ENCODE results near the gene PFDN1. TPM values are rescaled to one million over a fixed set of nuclear protein-coding genes. Genes with fewer than 3 reads are reported as not detected.

Gene PFDN1
- total and polyA plus RNA-seq, 3 donors from 2014 or later: 62.4 to 185 (median 156) TPM

GRCh38 chr5:140256726-140257125, 46.2 kb downstream of the PFDN1 start:
- Histone ChIP-seq H3K27ac (no peak overlapping the region), H3K4me1 (peaks cover 8% of the 10 kb centered on the region), H3K9me3 (no peaks in the 10 kb centered on the region), H3K27me3 (no peaks in the 10 kb centered on the region), H3K4me3 (no peak overlapping the region), H3K36me3 (ENCODE audit: low read depth, missing control alignments) (no peaks in the 10 kb centered on the region)
- TF ChIP-seq POLR2A (IDR thresholded peaks at IDR 0.05) (no peak), CTCF (IDR thresholded peaks at IDR 0.05) (no peak)
- 93 to 94% methylated on average over 6 of the region's 6 CpGs for WGBS, 2 donors
- intact Hi-C loops (cut with DNase I; ENCODE audit: low total_unique reads): no loop called here
- no peak for DNase-seq

- TF ChIP-seq POLR2A (IDR thresholded peaks at IDR 0.05) (no peak), CTCF (IDR thresholded peaks at IDR 0.05) (no peak)
- Histone ChIP-seq H3K27me3 (no peaks in the 10 kb centered on the region), H3K4me1 (no peaks in the 10 kb centered on the region), H3K9me3 (no peaks in the 10 kb centered on the region), H3K4me3 (no peak overlapping the region), H3K27ac (no peak overlapping the region), H3K36me3 (ENCODE audit: low read depth, missing control alignments) (no peaks in the 10 kb centered on the region)
- intact Hi-C loops (cut with DNase I; ENCODE audit: low total_unique reads): no loop called here
- 88 to 90% methylated on average over 4 of the region's 4 CpGs for WGBS, 2 donors
- no peak for DNase-seq
Observed at GRCh38 chr5:140255460-140256157, 47.3 kb downstream of the PFDN1 start.

GRCh38 chr5:140253985-140254384, 48.9 kb downstream of the PFDN1 start:
- intact Hi-C loops (cut with DNase I; ENCODE audit: low total_unique reads): no loop called here
- Histone ChIP-seq H3K9me3 (no peaks in the 10 kb centered on the region), H3K27ac (no peak overlapping the region), H3K4me3 (no peak overlapping the region), H3K36me3 (ENCODE audit: low read depth, missing control alignments) (no peaks in the 10 kb centered on the region), H3K27me3 (no peaks in the 10 kb centered on the region), H3K4me1 (no peaks in the 10 kb centered on the region)
- whole genome bisulfite sequencing, 2 donors: 80% methylated on average over 4 of the region's 4 CpGs
- TF ChIP-seq POLR2A (IDR thresholded peaks at IDR 0.05) (no peak), CTCF (IDR thresholded peaks at IDR 0.05) (no peak)
- DNase-seq: no peak

- 91 to 94% methylated on average over 10 of the region's 10 CpGs for WGBS, 2 donors
- no peaks in the 10 kb centered on the region for H3K4me1 ChIP-seq
- intact Hi-C loops (cut with DNase I; ENCODE audit: low total_unique reads): no loop called here
- no peaks in the 10 kb centered on the region for H3K36me3 ChIP-seq (ENCODE audit: low read depth, missing control alignments)
- no peak for DNase-seq
- H3K27me3 ChIP-seq: no peaks in the 10 kb centered on the region
- no peaks in the 10 kb centered on the region for H3K9me3 ChIP-seq
- no peak overlapping the region for H3K4me3 ChIP-seq
- no peak overlapping the region for H3K27ac ChIP-seq
- no peak for TF ChIP-seq CTCF (IDR thresholded peaks at IDR 0.05)
- TF ChIP-seq POLR2A (IDR thresholded peaks at IDR 0.05): no peak
Observed at GRCh38 chr5:140252470-140253126, 50.3 kb downstream of the PFDN1 start.

Measured in testis (tissue), 3 donors.